Urinary bladder (tissue), 4 donors: ENCODE data around the gene NOM1. TPM values are rescaled to one million over a fixed set of nuclear protein-coding genes. Genes with fewer than 3 reads are reported as not detected.

Experiments
- DNase-seq: peaks from one replicate; pipeline ENCODE4 v3.0.0-alpha.2; 2015; ENCODE audit errors: extremely low spot score
- H3K27ac ChIP-seq: one replicate; pipeline ENCODE4 v1.5.1; 2013; ENCODE audit warnings: low read depth, mild to moderate bottlenecking, moderate library complexity
- H3K36me3 ChIP-seq: one replicate; pipeline ENCODE4 v1.6.1; 2013; ENCODE audit warnings: mild to moderate bottlenecking, moderate library complexity; ENCODE audit not compliant: insufficient read depth
- H3K4me1 ChIP-seq: one replicate; pipeline ENCODE4 v1.6.1; 2013; ENCODE audit warnings: mild to moderate bottlenecking, moderate library complexity; ENCODE audit not compliant: insufficient read depth
- H3K4me3 ChIP-seq: one replicate; pipeline ENCODE4 v1.5.1; 2013; ENCODE audit warnings: low read depth, low read length
- WGBS: extraction: QIAGEN DNeasy Blood & Tissue Kit; methylation state at CpG from one replicate; pipeline ENCODE4 v1.1.7; 2013; 5-methylcytosine and 5-hydroxymethylcytosine counted together
- polyA plus RNA-seq: library from polyadenylated mRNA; stranded (reverse); fragments of 200-250 nt; gene quantifications from one replicate; pipeline ENCODE4 v1.2.3, GENCODE V29; 2013
- total RNA-seq: library from RNA; depleted of rRNA; stranded (reverse); fragments of >200 nt; gene quantifications from one replicate; pipeline ENCODE4 v1.2.3, GENCODE V29; 2014
- donor health status: healthy with polysubstance abuse.
- donor health status: healthy.

Gene NOM1
- total and polyA plus RNA-seq, 2 donors = 9.2 to 24.7 TPM

GRCh38 chr7:157008206-157009169 lies 59.0 kb downstream of the NOM1 start:
- no peak for DNase-seq
- Histone ChIP-seq H3K27ac (no peak overlapping the region), H3K4me1 (peaks cover 2% of the 10 kb centered on the region), H3K4me3 (no peak overlapping the region), H3K36me3 (no peaks in the 10 kb centered on the region)
- WGBS = 7% methylated on average over 35 of the region's 35 CpGs

- DNase-seq = no peak
- WGBS = 1% methylated on average over 49 of the region's 49 CpGs
- Histone ChIP-seq H3K36me3 (no peaks in the 10 kb centered on the region), H3K4me1 (peaks cover 2% of the 10 kb centered on the region), H3K4me3 (peak overlapping the region; percentile 47), H3K27ac (no peak overlapping the region)
These were observed 59.8 kb downstream of the NOM1 start for GRCh38 chr7:157009170-157009777.

GRCh38 chr7:157009778-157010587 lies 60.5 kb downstream of the NOM1 start:
- H3K4me1 ChIP-seq = peaks cover 2% of the 10 kb centered on the region
- under 1% methylated on average over 130 of the region's 130 CpGs for WGBS
- H3K27ac ChIP-seq = no peak overlapping the region
- no peaks in the 10 kb centered on the region for H3K36me3 ChIP-seq
- DNase-seq = no peak
- H3K4me3 ChIP-seq = peak overlapping the region; percentile 47

GRCh38 chr7:157010588-157011332 lies 61.2 kb downstream of the NOM1 start, which contains the start of gene MNX1:
MNX1 (minus strand) TSS chr7:157010663; CDS start chr7:157010350, 313 bp downstream.
- no peak for DNase-seq
- H3K4me3 ChIP-seq = peak within 1 kb of the TSS; percentile 47
- H3K27ac ChIP-seq = no peak within 1 kb of the TSS
- H3K36me3 ChIP-seq = no peaks in the 10 kb centered on the region
- no peaks in the 10 kb centered on the region for H3K4me1 ChIP-seq
- under 1% methylated on average over 87 of the region's 87 CpGs for WGBS

GRCh38 chr7:157011333-157012112 lies 62.0 kb downstream of the NOM1 start:
- H3K27ac ChIP-seq = no peak overlapping the region
- no peaks in the 10 kb centered on the region for H3K4me1 ChIP-seq
- no peak overlapping the region for H3K4me3 ChIP-seq
- under 1% methylated on average over 37 of the region's 37 CpGs for WGBS
- no peaks in the 10 kb centered on the region for H3K36me3 ChIP-seq
- DNase-seq = no peak

GRCh38 chr7:157012113-157012547 lies 62.6 kb downstream of the NOM1 start:
- WGBS = 17% methylated on average over 10 of the region's 10 CpGs
- no peak overlapping the region for H3K4me3 ChIP-seq
- no peak for DNase-seq

GRCh38 chr7:157013101-157013500 lies 63.6 kb downstream of the NOM1 start:
- no peak for DNase-seq

More at GRCh38 chr7:157012113-157012547, 62.6 kb downstream of the NOM1 start:
- Histone ChIP-seq H3K4me1 (no peaks in the 10 kb centered on the region), H3K27ac (no peak overlapping the region), H3K36me3 (no peaks in the 10 kb centered on the region)

GRCh38 chr7:157013602-157014549 lies 64.4 kb downstream of the NOM1 start:
- 16% methylated on average over 13 of the region's 13 CpGs for WGBS
- Histone ChIP-seq H3K4me3 (no peak overlapping the region), H3K27ac (no peak overlapping the region), H3K4me1 (no peaks in the 10 kb centered on the region), H3K36me3 (no peaks in the 10 kb centered on the region)
- DNase-seq = no peak

More at GRCh38 chr7:157013101-157013500, 63.6 kb downstream of the NOM1 start:
- H3K27ac ChIP-seq = no peak overlapping the region
- H3K4me3 ChIP-seq = no peak overlapping the region
- no peaks in the 10 kb centered on the region for H3K4me1 ChIP-seq
- H3K36me3 ChIP-seq = no peaks in the 10 kb centered on the region

- DNase-seq = no peak
- no peaks in the 10 kb centered on the region for H3K36me3 ChIP-seq
- H3K27ac ChIP-seq = no peak overlapping the region
- H3K4me3 ChIP-seq = no peak overlapping the region
- no peaks in the 10 kb centered on the region for H3K4me1 ChIP-seq
- WGBS = 23% methylated on average over 12 of the region's 12 CpGs
These were observed 65.4 kb downstream of the NOM1 start for GRCh38 chr7:157014635-157015555.

GRCh38 chr7:157016024-157016351 lies 66.5 kb downstream of the NOM1 start:
- H3K4me3 ChIP-seq = no peak overlapping the region
- 11% methylated on average over 11 of the region's 11 CpGs for WGBS
- no peaks in the 10 kb centered on the region for H3K36me3 ChIP-seq
- H3K4me1 ChIP-seq = no peaks in the 10 kb centered on the region
- no peak for DNase-seq
- H3K27ac ChIP-seq = no peak overlapping the region
